H1 (cell line): ENCODE measurements around the gene CD3D. TPM values are rescaled to one million over a fixed set of nuclear protein-coding genes. Genes with fewer than 3 reads are reported as not detected.

Source experiments
- CTCF ChIA-PET: fragments of 300-600 bp; sonication (Branson Sonifier 250); formaldehyde crosslinking; loops from one replicate; lab custom pipeline; 2021; ENCODE audit not compliant: partially characterized antibody; lab: Charles Lee
- POLR2A ChIA-PET: fragments of 300-600 bp; sonication (Branson Sonifier 250); formaldehyde crosslinking; loops from one replicate; lab custom pipeline; 2021; ENCODE audit warnings: inconsistent platforms; ENCODE audit not compliant: partially characterized antibody; lab: Charles Lee
- DNase-seq, 2 experiments: peaks; one replicate each; pipeline versions ENCODE4 v3.0.0 to v3.0.0-alpha.2; 2010 to 2022; ENCODE audit warnings: low spot score in 2 of 2, low read depth in 1 of 2, mixed read lengths in 1 of 2
- FAIRE-seq: peaks from 2 replicates; lab custom pipeline; 2011; peaks lifted over from hg19 to GRCh38; lab: Jason Lieb, UNC
- H2AFZ ChIP-seq: 2 replicates; pipeline ENCODE4 v1.8.1; 2012; ENCODE audit warnings: low read length, inconsistent platforms
- H2AK5ac ChIP-seq: 2 replicates; pipeline ENCODE4 v1.6.1; 2013; ENCODE audit warnings: low read depth, low read length
- H2BK120ac ChIP-seq: replicated peaks from 2 replicates; pipeline ENCODE3; 2013; ENCODE audit warnings: low read depth, low read length, inconsistent platforms
- H2BK12ac ChIP-seq: 2 replicates; pipeline ENCODE4 v1.6.1; 2013; ENCODE audit warnings: low read depth, low read length
- H2BK15ac ChIP-seq: 2 replicates; pipeline ENCODE4 v1.6.1; 2013; ENCODE audit warnings: low read length
- H2BK20ac ChIP-seq: 2 replicates; pipeline ENCODE4 v1.6.1; 2013; ENCODE audit warnings: low read length
- H2BK5ac ChIP-seq: 2 replicates; pipeline ENCODE4 v1.6.1; 2013; ENCODE audit warnings: low read depth, low read length
- H3K14ac ChIP-seq: 2 replicates; pipeline ENCODE4 v1.6.1; 2013; ENCODE audit warnings: inconsistent platforms; ENCODE audit not compliant: insufficient read length
- H3K18ac ChIP-seq: 2 replicates; pipeline ENCODE4 v1.6.1; 2013; ENCODE audit warnings: low read length; ENCODE audit errors: extremely low read depth
- H3K23ac ChIP-seq: 2 replicates; pipeline ENCODE4 v1.6.1; 2013; ENCODE audit warnings: inconsistent platforms; ENCODE audit not compliant: insufficient read length
- H3K23me2 ChIP-seq: 2 replicates; pipeline ENCODE4 v1.6.1; 2013; ENCODE audit warnings: low read depth, low read length
- H3K27ac ChIP-seq: 2 replicates; pipeline ENCODE4 v1.6.1; 2011; ENCODE audit warnings: low read depth, low read length, inconsistent platforms
- H3K27me3 ChIP-seq, 4 experiments: replicated peaks in 1 of 4; 1 replicate in 1 of 4; 2 replicates in 3 of 4; pipeline versions ENCODE4 v1.6.1 to v1.8.1; 2011 to 2013; ENCODE audit warnings: low read length in 3 of 4, mild to moderate bottlenecking in 3 of 4, inconsistent platforms in 2 of 4, mixed read lengths in 2 of 4, moderate library complexity in 1 of 4; ENCODE audit not compliant: control insufficient read depth in 3 of 4, insufficient read depth in 3 of 4; ENCODE audit errors: extremely low read depth in 1 of 4
- H3K36me3 ChIP-seq, 4 experiments: 2 replicates each; pipeline versions ENCODE4 v1.6.1 to v1.8.1; 2011 to 2013; ENCODE audit warnings: mild to moderate bottlenecking in 4 of 4, low read length in 3 of 4, moderate library complexity in 2 of 4, control low read depth in 1 of 4, inconsistent platforms in 1 of 4; ENCODE audit not compliant: insufficient read depth in 4 of 4, control insufficient read depth in 2 of 4
- H3K4ac ChIP-seq: replicated peaks from 2 replicates; pipeline ENCODE3; 2013; ENCODE audit warnings: low read length, low read depth, mixed read lengths, inconsistent platforms; ENCODE audit not compliant: insufficient read length
- H3K4me1 ChIP-seq, 4 experiments: replicated peaks in 1 of 4; 1 replicate in 1 of 4; 2 replicates in 3 of 4; pipeline versions ENCODE4 v1.6.1 to v1.8.1; 2011 to 2013; ENCODE audit warnings: low read length in 3 of 4, inconsistent platforms in 2 of 4, mixed read lengths in 1 of 4; ENCODE audit not compliant: insufficient read depth in 4 of 4, control insufficient read depth in 3 of 4
- H3K4me2 ChIP-seq, 2 experiments: 2 replicates each; pipeline versions ENCODE4 v1.6.1 to v1.8.1; 2011 to 2013; ENCODE audit warnings: low read depth in 2 of 2, low read length in 2 of 2, control low read depth in 1 of 2, inconsistent platforms in 1 of 2, mild to moderate bottlenecking in 1 of 2; ENCODE audit not compliant: insufficient read depth in 1 of 2
- H3K4me3 ChIP-seq, 4 experiments: fragments of 200-600, 300-600 bp in 1 of 4; sonication (generic), shearing (Covaris generic), sonication (Bioruptor Twin) in 1 of 4; 2 replicates each; pipeline versions ENCODE4 v1.5.1 to v1.8.1; 2011 to 2016; ENCODE audit warnings: low read length in 4 of 4, low read depth in 3 of 4, control low read depth in 2 of 4, inconsistent platforms in 2 of 4, mild to moderate bottlenecking in 2 of 4, mixed read lengths in 1 of 4, moderate library complexity in 1 of 4; ENCODE audit not compliant: insufficient read depth in 2 of 4; ENCODE audit errors: extremely low read depth in 1 of 4
- H3K56ac ChIP-seq: replicated peaks from 2 replicates; pipeline ENCODE3; 2013; ENCODE audit warnings: low read depth, mild to moderate bottlenecking, mixed read lengths, low read length, inconsistent platforms; ENCODE audit not compliant: insufficient read length
- H3K79me1 ChIP-seq: 2 replicates; pipeline ENCODE4 v1.6.1; 2013; ENCODE audit warnings: low read depth, low read length, control low read depth
- H3K79me2 ChIP-seq, 2 experiments: 2 replicates each; pipeline versions ENCODE4 v1.6.1 to v1.8.1; 2012 to 2013; ENCODE audit warnings: low read length in 2 of 2, mild to moderate bottlenecking in 2 of 2, inconsistent platforms in 1 of 2; ENCODE audit not compliant: insufficient read depth in 2 of 2, control insufficient read depth in 1 of 2
- H3K9ac ChIP-seq, 4 experiments: replicated peaks in 1 of 4; 1 replicate in 1 of 4; 2 replicates in 3 of 4; pipeline versions ENCODE4 v1.6.1 to v1.8.1; 2011 to 2013; ENCODE audit warnings: low read depth in 3 of 4, low read length in 3 of 4, control low read depth in 2 of 4, mild to moderate bottlenecking in 2 of 4, moderate library complexity in 2 of 4, inconsistent platforms in 1 of 4; ENCODE audit errors: extremely low read depth in 1 of 4
- H3K9me3 ChIP-seq, 2 experiments: 2 replicates each; pipeline versions ENCODE4 v1.6.1 to v1.8.1; 2012 to 2013; ENCODE audit warnings: mild to moderate bottlenecking in 2 of 2, moderate library complexity in 2 of 2, control low read depth in 1 of 2, inconsistent platforms in 1 of 2, low read depth in 1 of 2, low read length in 1 of 2, mixed read lengths in 1 of 2; ENCODE audit not compliant: insufficient read depth in 2 of 2
- H4K20me1 ChIP-seq, 2 experiments: replicated peaks in 1 of 2; 2 replicates each; pipeline versions ENCODE3 to v1.8.1; 2011 to 2013; ENCODE audit warnings: inconsistent platforms in 2 of 2, low read length in 2 of 2, mild to moderate bottlenecking in 1 of 2; ENCODE audit not compliant: insufficient read depth in 2 of 2, control insufficient read depth in 1 of 2
- H4K5ac ChIP-seq: 2 replicates; pipeline ENCODE4 v1.6.1; 2013; ENCODE audit warnings: low read length, low read depth, mixed read lengths, inconsistent platforms; ENCODE audit not compliant: insufficient read length
- H4K8ac ChIP-seq: 2 replicates; pipeline ENCODE4 v1.8.0; 2013; ENCODE audit warnings: mild to moderate bottlenecking, moderate library complexity, low read length, inconsistent platforms; ENCODE audit not compliant: insufficient read depth; ENCODE audit errors: extremely low read depth
- H4K91ac ChIP-seq: replicated peaks from 2 replicates; pipeline ENCODE3; 2013; ENCODE audit warnings: low read length, mixed read lengths, inconsistent platforms; ENCODE audit not compliant: insufficient read length
- RAD21 ChIP-seq, 2 experiments: IDR thresholded peaks in 1 of 2; conservative IDR thresholded peaks in 1 of 2; 2 replicates each; pipeline ENCODE4 v1.6.1; 2011; ENCODE audit warnings: low read depth in 2 of 2, low read length in 2 of 2, improper control_type of control experiment in 1 of 2, inconsistent platforms in 1 of 2, mild to moderate bottlenecking in 1 of 2, moderate library complexity in 1 of 2
- ZNF274 ChIP-seq: IDR thresholded peaks from 2 replicates; pipeline ENCODE4 v1.7.0; 2012; ENCODE audit warnings: low read length, borderline replicate concordance; ENCODE audit errors: extremely low read depth
- WGBS, 2 experiments: shearing (Covaris generic) in 1 of 2; methylation state at CpG; one replicate each; pipeline versions ENCODE4 v1.1.6 to v1.1.7; 2013 to 2015; ENCODE audit warnings: low lambda C conversion rate in 2 of 2, mixed read lengths in 2 of 2, inconsistent platforms in 1 of 2, low coverage in 1 of 2, missing lambda C conversion rate in 1 of 2; ENCODE audit not compliant: insufficient replicate concordance in 2 of 2, insufficient coverage in 1 of 2, insufficient read length in 1 of 2; ENCODE audit errors: extremely low coverage in 1 of 2, missing lambda C conversion rate in 1 of 2; 5-methylcytosine and 5-hydroxymethylcytosine counted together
- polyA plus RNA-seq, 7 experiments: library from polyadenylated mRNA; depleted of rRNA in 3 of 7; stranded (reverse) in 5 of 7; unstranded in 2 of 7; fragments of >200 nt in 5 of 7; fragments of 200-250 nt in 2 of 7; gene quantifications; 1 replicate in 5 of 7; 2 replicates in 1 of 7; 4 replicates in 1 of 7; pipeline versions ENCODE4 v1.2.1 to v1.2.3, GENCODE V29; 2011 to 2013; ENCODE audit warnings: missing spikeins in 2 of 7, mixed read lengths in 2 of 7
- total RNA-seq: library from RNA; stranded (reverse); fragmentation: NEBNext Ultra II Directional; extraction: Animal tissue kit (Norgen Biotek cat#: 25700); gene quantifications from 2 replicates; pipeline ENCODE4 v1.2.1, GENCODE V29; 2021
- TF ChIP-seq, protein P1 (sequence below), 3 experiments: IDR thresholded peaks; 1 replicate in 2 of 3; 2 replicates in 1 of 3; pipeline versions ENCODE4 v1.5.1 to v1.6.1; 2011; ENCODE audit warnings: low read length in 3 of 3, mild to moderate bottlenecking in 3 of 3, inconsistent platforms in 2 of 3, low read depth in 1 of 3, moderate library complexity in 1 of 3; ENCODE audit not compliant: insufficient read depth in 1 of 3; ENCODE audit errors: control extremely low read depth in 1 of 3

The CD3D gene
- total and polyA plus RNA-seq, 2 of the 8 experiments (the other 6 are each of a cell fraction or from before 2014, with no cell fraction given) = not detected

DNA sequence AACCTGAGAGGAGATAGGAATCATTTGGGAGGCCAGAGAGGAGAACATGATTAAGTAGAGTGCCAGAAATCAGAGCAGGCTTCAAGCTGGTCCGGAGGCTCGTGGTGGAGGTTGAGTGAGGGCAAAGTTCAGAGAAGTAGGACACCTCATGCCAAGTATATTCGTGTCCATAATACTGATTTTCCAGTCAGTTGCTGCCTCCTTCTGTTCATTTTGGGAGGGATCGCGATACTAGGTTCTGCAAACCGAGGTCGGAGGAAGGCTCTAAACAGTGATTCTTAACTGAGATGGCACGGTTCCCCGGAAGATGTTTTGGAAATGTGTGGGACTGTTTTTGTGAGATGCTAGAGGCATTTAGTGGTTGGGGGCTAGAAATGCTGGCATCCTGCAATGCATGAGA is 51.6 kb downstream of the CD3D start:
- H3K27me3 ChIP-seq = no peaks in the 10 kb centered on the region; a peak in 1 of 7 replicates
- POLR2A ChIA-PET = interaction anchor here (0.7 kb wide), 1 partner anchor 49 kb away, joined by 4 read pairs; no protein-coding TSS in a partner anchor

More for the DNA sequence above, 51.6 kb downstream of the CD3D start:
- H4K8ac ChIP-seq = no peak overlapping the region
- no peaks in the 10 kb centered on the region for H4K20me1 ChIP-seq
- H2BK120ac ChIP-seq = no peak overlapping the region
- no peak overlapping the region for H4K5ac ChIP-seq
- 58% methylated on average over 9 of the region's 9 CpGs; no CpG with 5 or more reads in 1 of the 2 experiments for WGBS, 2 experiments
- no peak overlapping the region for H3K4me2 ChIP-seq
- no peak overlapping the region for H3K4me3 ChIP-seq
- H3K18ac ChIP-seq = no peak overlapping the region
- H3K56ac ChIP-seq = no peak overlapping the region
- H3K9me3 ChIP-seq = no peaks in the 10 kb centered on the region
- H4K91ac ChIP-seq = no peak overlapping the region
- no peak overlapping the region for H2BK20ac ChIP-seq
- FAIRE-seq (peak; percentile 70), DNase-seq (no peak)
- H3K4ac ChIP-seq = no peak overlapping the region
- no peak overlapping the region for H3K27ac ChIP-seq
- no peaks in the 10 kb centered on the region for H3K79me1 ChIP-seq
- no peak overlapping the region for H3K14ac ChIP-seq
- H3K9ac ChIP-seq = no peak overlapping the region
- no peaks in the 10 kb centered on the region for H3K79me2 ChIP-seq
- CTCF ChIA-PET = interaction anchor here (0.8 to 4.7 kb wide), 14 partner anchors 9 to 155 kb away, joined by 3 to 37 read pairs (median 3); partner anchors contain the start of gene MPZL2
- peak; percentile 83 to 84 for TF ChIP-seq RAD21 (IDR thresholded peaks at IDR 0.05 in 1 of 2, conservative IDR thresholded peaks at IDR 0.05 in 1 of 2; ENCODE audit: low read depth in 2 of 2, low read length in 2 of 2)
- TF ChIP-seq ZNF274 = no peak
- TF ChIP-seq, protein P1, sequence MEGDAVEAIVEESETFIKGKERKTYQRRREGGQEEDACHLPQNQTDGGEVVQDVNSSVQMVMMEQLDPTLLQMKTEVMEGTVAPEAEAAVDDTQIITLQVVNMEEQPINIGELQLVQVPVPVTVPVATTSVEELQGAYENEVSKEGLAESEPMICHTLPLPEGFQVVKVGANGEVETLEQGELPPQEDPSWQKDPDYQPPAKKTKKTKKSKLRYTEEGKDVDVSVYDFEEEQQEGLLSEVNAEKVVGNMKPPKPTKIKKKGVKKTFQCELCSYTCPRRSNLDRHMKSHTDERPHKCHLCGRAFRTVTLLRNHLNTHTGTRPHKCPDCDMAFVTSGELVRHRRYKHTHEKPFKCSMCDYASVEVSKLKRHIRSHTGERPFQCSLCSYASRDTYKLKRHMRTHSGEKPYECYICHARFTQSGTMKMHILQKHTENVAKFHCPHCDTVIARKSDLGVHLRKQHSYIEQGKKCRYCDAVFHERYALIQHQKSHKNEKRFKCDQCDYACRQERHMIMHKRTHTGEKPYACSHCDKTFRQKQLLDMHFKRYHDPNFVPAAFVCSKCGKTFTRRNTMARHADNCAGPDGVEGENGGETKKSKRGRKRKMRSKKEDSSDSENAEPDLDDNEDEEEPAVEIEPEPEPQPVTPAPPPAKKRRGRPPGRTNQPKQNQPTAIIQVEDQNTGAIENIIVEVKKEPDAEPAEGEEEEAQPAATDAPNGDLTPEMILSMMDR (IDR thresholded peaks at IDR 0.05; ENCODE audit: control extremely low read depth in 1 of 3, insufficient read depth in 1 of 3, low read depth in 1 of 3, low read length in 3 of 3) = peak in 2 of 3 experiments; percentile 59 to 65; a peak in 3 of 4 replicates
- no peak overlapping the region for H2BK15ac ChIP-seq
- no peaks in the 10 kb centered on the region for H3K23me2 ChIP-seq
- H3K23ac ChIP-seq = no peak overlapping the region
- H3K4me1 ChIP-seq = no peaks in the 10 kb centered on the region; a peak in 1 of 7 replicates
- no peak overlapping the region for H2BK12ac ChIP-seq
- H2AFZ ChIP-seq = 0 out of 2 replicates have a peak overlapping the region, but pooled peaks have one; percentile 74
- no peaks in the 10 kb centered on the region for H3K36me3 ChIP-seq
- H2AK5ac ChIP-seq = no peak overlapping the region
- no peak overlapping the region for H2BK5ac ChIP-seq
